ENCODE data around the gene ENGASE. TPM values are rescaled to one million over a fixed set of nuclear protein-coding genes. Genes with fewer than 3 reads are reported as not detected.

The ENGASE gene
- total RNA-seq, 1 donor from 2014 or later: 11.2 TPM

DNA sequence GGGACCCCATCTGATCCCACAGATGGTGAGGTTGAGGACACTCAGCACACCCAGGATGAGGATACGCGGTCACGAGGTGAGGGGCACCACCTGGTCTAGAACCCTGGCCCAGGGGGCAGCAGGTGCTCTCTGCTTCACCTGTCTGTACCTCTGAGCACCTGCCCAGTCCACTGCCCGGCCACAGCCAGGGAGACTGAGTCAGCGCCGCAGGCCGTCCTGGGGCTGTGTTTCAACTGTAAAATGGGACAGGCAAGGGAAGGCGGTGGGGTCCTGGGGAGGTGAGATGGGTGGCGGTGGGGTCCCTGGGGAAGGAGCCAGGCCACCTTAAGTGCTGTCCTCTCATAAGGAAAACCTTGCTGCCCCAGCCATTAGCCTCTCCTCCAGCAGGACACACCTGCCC, 60.4 kb downstream of the ENGASE start:
- DNase-seq (ENCODE audit: low read depth, low spot score): no peak

GRCh38 chr17:79135628-79136405, 61.2 kb downstream of the ENGASE start:
- DNase-seq (ENCODE audit: low read depth, low spot score): no peak

Other genes with a start within 250 kb of the ENGASE start
- 18.9 and 19.1 TPM in 2 replicates for gene USP36, start 234.0 kb upstream of the ENGASE start, total RNA-seq
- 0.73 and 1.3 TPM in 2 replicates for gene CEP295NL, start 171.6 kb upstream of the ENGASE start, total RNA-seq
- gene TIMP2, start 149.4 kb upstream of the ENGASE start, total RNA-seq: 34.1 and 39.5 TPM in 2 replicates
- 2.3 and 4.1 TPM in 2 replicates for gene LGALS3BP, start 94.9 kb upstream of the ENGASE start, total RNA-seq
- 54.4 and 105 TPM in 2 replicates for gene CANT1, start 65.1 kb upstream of the ENGASE start, total RNA-seq
- gene C1QTNF1, start 50.7 kb upstream of the ENGASE start, total RNA-seq: 10.7 and 20.2 TPM in 2 replicates